Body of pancreas (tissue), 4 donors: Measurements from ENCODE around the gene USP7.

ENCODE experiments used
- CTCF ChIP-seq, 7 experiments: fragments of 450-650 bp in 4 of 7; fragments of 200-600 bp in 3 of 7; sonication (generic) in 3 of 7; IDR thresholded peaks; one replicate each; pipeline ENCODE4 v1.5.1; 2016 to 2019; ENCODE audit warnings: antibody characterized with exemption in 7 of 7
- POLR2A ChIP-seq, 3 donors: fragments of 450-650 bp; IDR thresholded peaks; one replicate each; pipeline ENCODE4 v1.6.1; 2016; ENCODE audit warnings: antibody characterized with exemption in 3 of 3, mild to moderate bottlenecking in 2 of 3

- TF ChIP-seq CTCF (IDR thresholded peaks at IDR 0.05) (no peak), POLR2A (IDR thresholded peaks at IDR 0.05) (no peak)
Measured at GRCh38 chr16:8846401-8846932, 117.2 kb downstream of the USP7 start.
